Measurements from ENCODE around the gene WDPCP. TPM values are rescaled to one million over a fixed set of nuclear protein-coding genes. Genes with fewer than 3 reads are reported as not detected.

The WDPCP gene
- total and polyA plus RNA-seq, 2 of the 8 experiments (the other 6 are each of a cell fraction or from before 2014, with no cell fraction given): 9.3 to 25.8 TPM

DNA sequence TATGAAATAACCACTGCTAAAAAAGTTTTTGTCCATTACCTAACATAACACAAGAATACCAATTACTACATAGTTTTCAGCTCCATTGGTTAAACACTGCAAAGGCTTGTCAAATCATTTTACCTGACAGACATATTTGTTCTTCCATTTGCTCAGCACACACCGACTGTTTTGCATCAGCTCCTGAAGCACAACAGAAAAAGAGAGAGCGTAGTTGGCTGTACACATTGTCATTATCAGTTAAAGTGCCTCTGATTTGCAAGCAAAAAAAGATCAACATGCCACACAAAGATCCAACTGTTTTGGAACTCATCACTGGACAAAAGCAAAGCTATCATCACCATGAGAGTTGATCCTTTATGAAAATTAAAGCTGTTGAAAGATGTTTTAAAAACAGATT, 103.8 kb downstream of the WDPCP start:
- Histone ChIP-seq H4K20me1 (replicated peaks in 1 of 2; ENCODE audit: control insufficient read depth in 1 of 2, insufficient read depth in 2 of 2, low read length in 2 of 2) (no peaks in the 10 kb centered on the region), H2AFZ (ENCODE audit: low read length) (no peak overlapping the region), H3K4me1 (replicated peaks in 1 of 4; ENCODE audit: control insufficient read depth in 3 of 4, insufficient read depth in 4 of 4, low read length in 3 of 4) (peaks cover 0 to 6% (median 0%) of the 10 kb centered on the region in 4 experiments; a peak in 1 of 7 replicates), H4K8ac (ENCODE audit: extremely low read depth, insufficient read depth, low read length) (no peak overlapping the region), H3K27me3 (replicated peaks in 1 of 4; ENCODE audit: control insufficient read depth in 3 of 4, extremely low read depth in 1 of 4, insufficient read depth in 3 of 4, low read length in 3 of 4) (no peaks in the 10 kb centered on the region), H3K18ac (ENCODE audit: extremely low read depth, low read length) (no peak overlapping the region), H4K5ac (ENCODE audit: insufficient read length, low read depth, low read length) (no peak overlapping the region), H2AK5ac (ENCODE audit: low read depth, low read length) (no peak overlapping the region), H3K79me1 (ENCODE audit: low read depth, low read length) (no peaks in the 10 kb centered on the region), H3K56ac (replicated peaks; ENCODE audit: insufficient read length, low read depth, low read length) (no peak overlapping the region), H2BK120ac (replicated peaks; ENCODE audit: low read depth, low read length) (no peak overlapping the region), H2BK15ac (ENCODE audit: low read length) (no peak overlapping the region), H3K79me2 (ENCODE audit: control insufficient read depth in 1 of 2, insufficient read depth in 2 of 2, low read length in 2 of 2) (no peaks in the 10 kb centered on the region), H3K23me2 (ENCODE audit: low read depth, low read length) (no peaks in the 10 kb centered on the region), H2BK5ac (ENCODE audit: low read depth, low read length) (no peak overlapping the region), H3K36me3 (ENCODE audit: control insufficient read depth in 2 of 4, insufficient read depth in 4 of 4, low read length in 3 of 4) (0 out of 8 replicates have a peak, but pooled peaks cover 0 to 2% (median 0%) of the 10 kb centered on the region in 4 experiments), H3K4ac (replicated peaks; ENCODE audit: insufficient read length, low read depth, low read length) (no peak overlapping the region), H3K9me3 (ENCODE audit: insufficient read depth in 2 of 2, low read depth in 1 of 2, low read length in 1 of 2) (no peaks in the 10 kb centered on the region), H3K9ac (replicated peaks in 1 of 4; ENCODE audit: extremely low read depth in 1 of 4, low read depth in 3 of 4, low read length in 3 of 4) (no peak overlapping the region), H3K4me2 (ENCODE audit: insufficient read depth in 1 of 2, low read depth in 2 of 2, low read length in 2 of 2) (no peak overlapping the region), H3K23ac (ENCODE audit: insufficient read length) (no peak overlapping the region), H4K91ac (replicated peaks; ENCODE audit: insufficient read length, low read length) (no peak overlapping the region), H3K27ac (ENCODE audit: low read depth, low read length) (no peak overlapping the region), H3K14ac (ENCODE audit: insufficient read length) (no peak overlapping the region), H2BK12ac (ENCODE audit: low read depth, low read length) (no peak overlapping the region), H2BK20ac (ENCODE audit: low read length) (no peak overlapping the region), H3K4me3 (ENCODE audit: extremely low read depth in 1 of 4, insufficient read depth in 2 of 4, low read depth in 3 of 4, low read length in 4 of 4) (no peak overlapping the region)
- ChIA-PET POLR2A (ENCODE audit: partially characterized antibody) (no interaction called here), CTCF (ENCODE audit: partially characterized antibody) (interaction anchor here (0.5 to 1.1 kb wide), 3 partner anchors 14 to 438 kb away, joined by 3 to 4 read pairs (median 3); no protein-coding TSS in a partner anchor)
- peak; percentile 19 for FAIRE-seq
- TF ChIP-seq CEBPB (IDR thresholded peaks at IDR 0.05; ENCODE audit: low read depth, low read length) (no peak), MAFK (IDR thresholded peaks at IDR 0.05; ENCODE audit: low read depth, low read length) (no peak), HDAC6 (IDR thresholded peaks at IDR 0.05; ENCODE audit: low read depth, low read length) (no peak)
- WGBS, 2 experiments (ENCODE audit: extremely low coverage in 1 of 2, insufficient coverage in 1 of 2, insufficient read length in 1 of 2, insufficient replicate concordance in 2 of 2, low coverage in 1 of 2, low lambda C conversion rate in 2 of 2, missing lambda C conversion rate in 1 of 2): 85% methylated on average over 2 of the region's 2 CpGs; no CpG with 5 or more reads in 1 of the 2 experiments
- DNase-seq (ENCODE audit: low read depth in 1 of 2, low spot score in 2 of 2): no peak
